ENCODE measurements around the gene QRSL1. TPM values are rescaled to one million over a fixed set of nuclear protein-coding genes. Genes with fewer than 3 reads are reported as not detected.

The QRSL1 gene
- total RNA-seq, 1 donor from 2014 or later, result 6.1 TPM

GRCh38 chr6:106642476-106642875 is 13.1 kb downstream of the QRSL1 start:
- H3K36me3 ChIP-seq, result peaks cover 0 to 26% of the 10 kb centered on the region in 2 donors
- intact Hi-C loops (cut with DNase I), result loop anchor here (10.0 kb wide), 1 partner anchor 1788 kb away; the partner anchor contains the start of gene HACE1
- H3K4me3 ChIP-seq, result no peak overlapping the region
- H3K9me3 ChIP-seq, result no peaks in the 10 kb centered on the region
- H3K27me3 ChIP-seq, result no peaks in the 10 kb centered on the region
- no peak for DNase-seq (ENCODE audit: extremely low spot score in 2 of 2)
- TF ChIP-seq CTCF (IDR thresholded peaks at IDR 0.05) (no peak), POLR2AphosphoS5 (IDR thresholded peaks at IDR 0.05; ENCODE audit: insufficient read depth in 1 of 2, low read depth in 1 of 2) (no peak), POLR2A (IDR thresholded peaks at IDR 0.05) (no peak)
- no peaks in the 10 kb centered on the region for H3K4me1 ChIP-seq
- no peak overlapping the region for H3K27ac ChIP-seq

- Histone ChIP-seq H3K27me3 (no peaks in the 10 kb centered on the region), H3K9me3 (no peaks in the 10 kb centered on the region), H3K36me3 (peaks cover 0 to 26% of the 10 kb centered on the region in 2 donors), H3K27ac (no peak overlapping the region), H3K4me1 (no peaks in the 10 kb centered on the region), H3K4me3 (no peak overlapping the region)
- no peak for DNase-seq (ENCODE audit: extremely low spot score in 2 of 2)
- intact Hi-C loops (cut with DNase I), result loop anchor here (10.0 kb wide), 1 partner anchor 1788 kb away; the partner anchor contains the start of gene HACE1
- TF ChIP-seq POLR2A (IDR thresholded peaks at IDR 0.05) (no peak), POLR2AphosphoS5 (IDR thresholded peaks at IDR 0.05; ENCODE audit: insufficient read depth in 1 of 2, low read depth in 1 of 2) (no peak), CTCF (IDR thresholded peaks at IDR 0.05) (no peak)
These were observed 13.7 kb downstream of the QRSL1 start for GRCh38 chr6:106643061-106643460.

- H3K9me3 ChIP-seq, result no peaks in the 10 kb centered on the region
- DNase-seq (ENCODE audit: extremely low spot score in 2 of 2), result no peak
- no peak overlapping the region for H3K27ac ChIP-seq
- no peaks in the 10 kb centered on the region for H3K27me3 ChIP-seq
- TF ChIP-seq POLR2AphosphoS5 (IDR thresholded peaks at IDR 0.05; ENCODE audit: insufficient read depth in 1 of 2, low read depth in 1 of 2) (no peak), CTCF (IDR thresholded peaks at IDR 0.05) (no peak), POLR2A (IDR thresholded peaks at IDR 0.05) (no peak)
- no peak overlapping the region for H3K4me3 ChIP-seq
- intact Hi-C loops (cut with DNase I), result loop anchor here (10.0 kb wide), 1 partner anchor 1794 kb away; the partner anchor contains the start of gene HACE1
- peaks cover 0 to 42% of the 10 kb centered on the region in 2 donors for H3K36me3 ChIP-seq
- H3K4me1 ChIP-seq, result no peaks in the 10 kb centered on the region
These were observed 19.4 kb downstream of the QRSL1 start for GRCh38 chr6:106648651-106649308.

GRCh38 chr6:106658469-106658868 is 29.1 kb downstream of the QRSL1 start:
- Histone ChIP-seq H3K27me3 (no peaks in the 10 kb centered on the region), H3K9me3 (peaks cover 6% of the 10 kb centered on the region), H3K27ac (no peak overlapping the region), H3K4me1 (no peaks in the 10 kb centered on the region), H3K4me3 (no peak overlapping the region), H3K36me3 (peaks cover 0 to 73% of the 10 kb centered on the region in 2 donors)
- intact Hi-C loops (cut with DNase I), result no loop called here
- TF ChIP-seq CTCF (IDR thresholded peaks at IDR 0.05), result no peak
- TF ChIP-seq POLR2A (IDR thresholded peaks at IDR 0.05), result no peak
- no peak for TF ChIP-seq POLR2AphosphoS5 (IDR thresholded peaks at IDR 0.05; ENCODE audit: insufficient read depth in 1 of 2, low read depth in 1 of 2)
- no peak for DNase-seq (ENCODE audit: extremely low spot score in 2 of 2)

- H3K4me3 ChIP-seq, result no peak overlapping the region
- no peak for DNase-seq (ENCODE audit: extremely low spot score in 2 of 2)
- H3K4me1 ChIP-seq, result no peaks in the 10 kb centered on the region
- H3K27me3 ChIP-seq, result no peaks in the 10 kb centered on the region
- H3K27ac ChIP-seq, result no peak overlapping the region
- intact Hi-C loops (cut with DNase I), result no loop called here
- peaks cover 0 to 62% of the 10 kb centered on the region in 2 donors for H3K36me3 ChIP-seq
- TF ChIP-seq POLR2AphosphoS5 (IDR thresholded peaks at IDR 0.05; ENCODE audit: insufficient read depth in 1 of 2, low read depth in 1 of 2) (no peak), CTCF (IDR thresholded peaks at IDR 0.05) (no peak), POLR2A (IDR thresholded peaks at IDR 0.05) (no peak)
- H3K9me3 ChIP-seq, result peaks cover 6% of the 10 kb centered on the region
These were observed 30.5 kb downstream of the QRSL1 start for GRCh38 chr6:106659859-106660258.
